Panc1 (cell line): ENCODE results near the gene UBTD1.

Experiments used
- POLR2AphosphoS5 ChIP-seq: IDR thresholded peaks from 2 replicates; pipeline ENCODE4 v1.6.1; 2012; ENCODE audit warnings: mild to moderate bottlenecking, low read depth, low read length, moderate library complexity
- SIN3A ChIP-seq: IDR thresholded peaks from 2 replicates; pipeline ENCODE4 v1.6.1; 2012; ENCODE audit warnings: low read depth, mild to moderate bottlenecking, low read length, moderate library complexity, borderline replicate concordance; ENCODE audit not compliant: insufficient read depth
- TCF7L2 ChIP-seq: IDR thresholded peaks from 2 replicates; pipeline ENCODE4 v1.6.1; 2011; ENCODE audit warnings: mild to moderate bottlenecking, low read depth, low read length, inconsistent platforms
- TF ChIP-seq, protein P1 (sequence below): fragments of 450-650 bp; IDR thresholded peaks from 2 replicates; pipeline ENCODE4 v1.5.1; 2017; ENCODE audit warnings: mild to moderate bottlenecking
- TF ChIP-seq, protein P2 (sequence below), 2 experiments: IDR thresholded peaks; 2 replicates each; pipeline ENCODE4 v1.6.1; 2011 to 2012; ENCODE audit warnings: low read depth in 2 of 2, control low read depth in 1 of 2, low read length in 1 of 2, mild to moderate bottlenecking in 1 of 2, moderate library complexity in 1 of 2; ENCODE audit not compliant: insufficient read depth in 1 of 2

DNA sequence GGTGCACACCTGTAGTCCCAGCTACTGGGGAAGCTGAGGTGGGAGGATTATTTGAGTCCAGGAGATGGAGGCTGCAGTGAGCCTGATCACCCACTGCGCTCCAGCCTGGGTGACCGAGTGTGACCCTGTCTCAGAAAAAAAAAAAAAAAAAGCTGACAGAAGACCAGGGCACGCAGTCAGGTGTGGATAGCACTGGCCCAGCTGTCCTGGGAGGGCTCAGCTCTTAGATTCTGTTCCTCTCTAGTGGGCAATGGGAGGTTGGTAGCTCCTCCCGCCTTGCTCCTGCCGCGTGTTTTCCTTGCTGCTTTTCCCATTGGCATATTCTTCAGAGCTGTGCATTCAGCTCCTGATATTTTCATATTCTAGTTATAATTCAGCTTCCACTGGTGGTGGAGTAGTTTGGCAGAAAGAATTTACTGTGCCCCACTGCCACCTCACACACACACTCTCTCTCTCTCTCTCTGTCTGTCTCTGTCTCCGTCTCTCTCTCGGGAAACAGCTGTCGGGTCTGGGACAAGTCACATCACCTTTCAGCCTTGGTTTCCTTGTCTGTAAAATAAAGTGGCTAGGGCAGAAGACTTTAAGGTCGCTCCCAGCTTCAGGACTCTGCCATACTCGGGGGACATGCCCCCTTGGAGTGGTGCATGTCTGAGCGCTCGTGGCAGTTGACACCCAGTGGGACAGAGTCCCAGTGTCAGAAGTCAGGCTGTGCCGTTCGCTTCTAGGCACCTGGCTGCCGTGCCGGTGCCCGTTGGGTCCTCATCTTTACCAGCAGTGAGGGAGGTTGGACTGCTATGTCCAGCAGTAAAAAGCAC is 47.9 kb downstream of the UBTD1 start:
- TF ChIP-seq, protein P1, sequence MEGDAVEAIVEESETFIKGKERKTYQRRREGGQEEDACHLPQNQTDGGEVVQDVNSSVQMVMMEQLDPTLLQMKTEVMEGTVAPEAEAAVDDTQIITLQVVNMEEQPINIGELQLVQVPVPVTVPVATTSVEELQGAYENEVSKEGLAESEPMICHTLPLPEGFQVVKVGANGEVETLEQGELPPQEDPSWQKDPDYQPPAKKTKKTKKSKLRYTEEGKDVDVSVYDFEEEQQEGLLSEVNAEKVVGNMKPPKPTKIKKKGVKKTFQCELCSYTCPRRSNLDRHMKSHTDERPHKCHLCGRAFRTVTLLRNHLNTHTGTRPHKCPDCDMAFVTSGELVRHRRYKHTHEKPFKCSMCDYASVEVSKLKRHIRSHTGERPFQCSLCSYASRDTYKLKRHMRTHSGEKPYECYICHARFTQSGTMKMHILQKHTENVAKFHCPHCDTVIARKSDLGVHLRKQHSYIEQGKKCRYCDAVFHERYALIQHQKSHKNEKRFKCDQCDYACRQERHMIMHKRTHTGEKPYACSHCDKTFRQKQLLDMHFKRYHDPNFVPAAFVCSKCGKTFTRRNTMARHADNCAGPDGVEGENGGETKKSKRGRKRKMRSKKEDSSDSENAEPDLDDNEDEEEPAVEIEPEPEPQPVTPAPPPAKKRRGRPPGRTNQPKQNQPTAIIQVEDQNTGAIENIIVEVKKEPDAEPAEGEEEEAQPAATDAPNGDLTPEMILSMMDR = no peak
- TF ChIP-seq, protein P2, sequence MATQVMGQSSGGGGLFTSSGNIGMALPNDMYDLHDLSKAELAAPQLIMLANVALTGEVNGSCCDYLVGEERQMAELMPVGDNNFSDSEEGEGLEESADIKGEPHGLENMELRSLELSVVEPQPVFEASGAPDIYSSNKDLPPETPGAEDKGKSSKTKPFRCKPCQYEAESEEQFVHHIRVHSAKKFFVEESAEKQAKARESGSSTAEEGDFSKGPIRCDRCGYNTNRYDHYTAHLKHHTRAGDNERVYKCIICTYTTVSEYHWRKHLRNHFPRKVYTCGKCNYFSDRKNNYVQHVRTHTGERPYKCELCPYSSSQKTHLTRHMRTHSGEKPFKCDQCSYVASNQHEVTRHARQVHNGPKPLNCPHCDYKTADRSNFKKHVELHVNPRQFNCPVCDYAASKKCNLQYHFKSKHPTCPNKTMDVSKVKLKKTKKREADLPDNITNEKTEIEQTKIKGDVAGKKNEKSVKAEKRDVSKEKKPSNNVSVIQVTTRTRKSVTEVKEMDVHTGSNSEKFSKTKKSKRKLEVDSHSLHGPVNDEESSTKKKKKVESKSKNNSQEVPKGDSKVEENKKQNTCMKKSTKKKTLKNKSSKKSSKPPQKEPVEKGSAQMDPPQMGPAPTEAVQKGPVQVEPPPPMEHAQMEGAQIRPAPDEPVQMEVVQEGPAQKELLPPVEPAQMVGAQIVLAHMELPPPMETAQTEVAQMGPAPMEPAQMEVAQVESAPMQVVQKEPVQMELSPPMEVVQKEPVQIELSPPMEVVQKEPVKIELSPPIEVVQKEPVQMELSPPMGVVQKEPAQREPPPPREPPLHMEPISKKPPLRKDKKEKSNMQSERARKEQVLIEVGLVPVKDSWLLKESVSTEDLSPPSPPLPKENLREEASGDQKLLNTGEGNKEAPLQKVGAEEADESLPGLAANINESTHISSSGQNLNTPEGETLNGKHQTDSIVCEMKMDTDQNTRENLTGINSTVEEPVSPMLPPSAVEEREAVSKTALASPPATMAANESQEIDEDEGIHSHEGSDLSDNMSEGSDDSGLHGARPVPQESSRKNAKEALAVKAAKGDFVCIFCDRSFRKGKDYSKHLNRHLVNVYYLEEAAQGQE (IDR thresholded peaks at IDR 0.05; ENCODE audit: insufficient read depth in 1 of 2, low read depth in 2 of 2, low read length in 1 of 2) = no peak
- TF ChIP-seq POLR2AphosphoS5 (no peak), TCF7L2 (no peak), SIN3A (no peak)
